Endothelial cell of umbilical vein (primary cell): Measurements from ENCODE around the gene PHACTR2. TPM values are rescaled to one million over a fixed set of nuclear protein-coding genes. Genes with fewer than 3 reads are reported as not detected.

Source experiments
- BruUV-seq: library from RNA; stranded (reverse); fragments of 400-500 nt; replicated peaks from 2 replicates; lab custom pipeline; 2021; lab: Mats Ljungman, UMichigan
- CTCF ChIA-PET: fragments of 300-600, 350-600 bp; sonication (Branson Sonifier 250); formaldehyde crosslinking; loops from one replicate; lab custom pipeline; 2021; ENCODE audit warnings: antibody characterized with exemption, inconsistent platforms; lab: Charles Lee
- POLR2A ChIA-PET: fragments of 300-600, 350-600 bp; sonication (Branson Sonifier 250); formaldehyde crosslinking; loops from one replicate; lab custom pipeline; 2021; ENCODE audit warnings: antibody characterized with exemption, inconsistent platforms; lab: Charles Lee
- DNase-seq: peaks from one replicate; pipeline ENCODE4 v3.0.0-alpha.2; 2011; ENCODE audit warnings: low read depth, low spot score
- FAIRE-seq: peaks from 2 replicates; lab custom pipeline; 2011; peaks lifted over from hg19 to GRCh38; lab: Jason Lieb, UNC
- H2AFZ ChIP-seq: 2 replicates; pipeline ENCODE4 v1.6.0; 2012; ENCODE audit warnings: low read depth, low read length, control low read depth, inconsistent platforms
- H3K27ac ChIP-seq: 2 replicates; pipeline ENCODE4 v1.5.1; 2011; ENCODE audit warnings: low read depth, mild to moderate bottlenecking, control low read depth, low read length, moderate library complexity; ENCODE audit not compliant: insufficient read depth
- H3K27me3 ChIP-seq, 2 experiments: 2 replicates each; pipeline versions ENCODE4 v1.6.0 to v1.6.1; 2011; ENCODE audit warnings: low read length in 2 of 2, mixed read lengths in 1 of 2; ENCODE audit not compliant: control insufficient read depth in 2 of 2, insufficient read depth in 2 of 2
- H3K36me3 ChIP-seq, 2 experiments: 2 replicates in 1 of 2; 3 replicates in 1 of 2; pipeline ENCODE4 v1.5.1; 2011; ENCODE audit warnings: low read length in 2 of 2, mild to moderate bottlenecking in 1 of 2, moderate library complexity in 1 of 2; ENCODE audit not compliant: control insufficient read depth in 2 of 2, insufficient read depth in 2 of 2; ENCODE audit errors: extremely low read depth in 1 of 2
- H3K4me1 ChIP-seq: 3 replicates; pipeline ENCODE4 v1.5.1; 2011; ENCODE audit warnings: mild to moderate bottlenecking, low read length; ENCODE audit not compliant: control insufficient read depth, insufficient read depth; ENCODE audit errors: extremely low read depth
- H3K4me2 ChIP-seq: 2 replicates; pipeline ENCODE4 v1.6.1; 2011; ENCODE audit warnings: low read length, control low read depth, mixed read lengths; ENCODE audit not compliant: insufficient read depth
- H3K4me3 ChIP-seq, 3 experiments: fragments of 200-600 bp in 1 of 3; sonication (generic), shearing (Covaris generic) in 1 of 3; replicated peaks in 1 of 3; 2 replicates each; pipeline ENCODE4 v1.5.1; 2011 to 2016; ENCODE audit warnings: control low read depth in 3 of 3, low read length in 3 of 3, mild to moderate bottlenecking in 2 of 3, inconsistent platforms in 1 of 3, low read depth in 1 of 3, moderate library complexity in 1 of 3; ENCODE audit not compliant: insufficient read depth in 1 of 3
- H3K79me2 ChIP-seq: 2 replicates; pipeline ENCODE4 v1.6.0; 2012; ENCODE audit warnings: low read length, inconsistent platforms; ENCODE audit not compliant: control insufficient read depth, insufficient read depth
- H3K9ac ChIP-seq: replicated peaks from 2 replicates; pipeline ENCODE3; 2011; ENCODE audit warnings: low read length, control low read depth; ENCODE audit not compliant: insufficient read depth; ENCODE audit errors: extremely low read depth
- H3K9me1 ChIP-seq: replicated peaks from 3 replicates; pipeline ENCODE4 v1.6.0; 2011; ENCODE audit warnings: mild to moderate bottlenecking, low read length; ENCODE audit not compliant: control insufficient read depth, insufficient read depth; ENCODE audit errors: extremely low read depth
- H3K9me3 ChIP-seq: replicated peaks from 2 replicates; pipeline ENCODE4 v1.5.1; 2012; ENCODE audit warnings: low read length, inconsistent platforms; ENCODE audit not compliant: control insufficient read depth, insufficient read depth
- H4K20me1 ChIP-seq: replicated peaks from 2 replicates; pipeline ENCODE3; 2011; ENCODE audit warnings: mild to moderate bottlenecking, low read length; ENCODE audit not compliant: control insufficient read depth, insufficient read depth; ENCODE audit errors: extremely low read depth
- EZH2 ChIP-seq: IDR thresholded peaks from 2 replicates; pipeline ENCODE4 v1.6.1; 2012; ENCODE audit warnings: borderline replicate concordance, low read depth, mild to moderate bottlenecking, moderate library complexity, low read length, inconsistent platforms; ENCODE audit not compliant: severe bottlenecking
- FOS ChIP-seq: IDR thresholded peaks from 2 replicates; pipeline ENCODE4 v1.6.1; 2011; ENCODE audit warnings: mild to moderate bottlenecking, low read length, moderate library complexity, borderline replicate concordance; ENCODE audit not compliant: insufficient read depth
- GATA2 ChIP-seq: IDR thresholded peaks from 2 replicates; pipeline ENCODE4 v1.7.0; 2011; ENCODE audit warnings: low read depth, mild to moderate bottlenecking, moderate library complexity, mixed read lengths, low read length; ENCODE audit not compliant: insufficient read length, insufficient read depth
- JUN ChIP-seq: IDR thresholded peaks from 2 replicates; pipeline ENCODE4 v1.6.1; 2011; ENCODE audit warnings: borderline replicate concordance, low read depth; ENCODE audit not compliant: insufficient read length, insufficient read depth
- MAX ChIP-seq: IDR thresholded peaks from 2 replicates; pipeline ENCODE4 v1.6.1; 2011; ENCODE audit not compliant: insufficient read depth, insufficient read length
- MYC ChIP-seq: IDR thresholded peaks from one replicate; pipeline ENCODE4 v1.6.1; 2011; ENCODE audit warnings: mild to moderate bottlenecking, low read depth, low read length
- POLR2A ChIP-seq: IDR thresholded peaks from 2 replicates; pipeline ENCODE4 v1.6.1; 2012; ENCODE audit warnings: low read depth, mild to moderate bottlenecking, control low read depth, low read length
- POLR2AphosphoS5 ChIP-seq: IDR thresholded peaks from 2 replicates; pipeline ENCODE4 v1.6.1; 2012; ENCODE audit warnings: low read depth, mild to moderate bottlenecking, control low read depth, low read length, moderate library complexity; ENCODE audit not compliant: insufficient read depth
- dilution Hi-C: fragments of 300-500 bp; cut with MboI; formaldehyde crosslinking; loops from one replicate; pipeline ENCODE4 v1.15.0; 2019; ENCODE audit warnings: low sequenced_read_pairs; ENCODE audit not compliant: extremely low pct_ligation_motif_present
- intact Hi-C: fragments of 100-400 bp; cut with micrococcal nuclease; formaldehyde crosslinking; loops from one replicate; pipeline ENCODE4 v1.10.0; 2022
- polyA plus RNA-seq, 4 experiments: library from polyadenylated mRNA; depleted of rRNA in 3 of 4; stranded (reverse) in 3 of 4; unstranded in 1 of 4; fragments of >200 nt; gene quantifications; 2 replicates each; pipeline versions ENCODE4 v1.2.1 to v1.2.3, GENCODE V29; 2011 to 2012; ENCODE audit warnings: missing spikeins in 1 of 4
- total RNA-seq: library from RNA; stranded (reverse); gene quantifications from 2 replicates; pipeline ENCODE4 v1.2.3, GENCODE V29; 2021
- TF ChIP-seq, protein P1 (sequence below), 2 donors: IDR thresholded peaks; 1 replicate in 1 of 2; 2 replicates in 1 of 2; pipeline ENCODE4 v1.5.1; 2011; ENCODE audit warnings: low read length in 2 of 2, mild to moderate bottlenecking in 2 of 2, moderate library complexity in 2 of 2, control low read depth in 1 of 2, inconsistent platforms in 1 of 2, low read depth in 1 of 2; ENCODE audit not compliant: insufficient read depth in 1 of 2; ENCODE audit errors: extremely low read depth in 1 of 2

PHACTR2 gene
- total and polyA plus RNA-seq, 2 donors (not counting 3 experiments of a cell fraction or from before 2014, with no cell fraction given) = 16.3 to 178 TPM

DNA sequence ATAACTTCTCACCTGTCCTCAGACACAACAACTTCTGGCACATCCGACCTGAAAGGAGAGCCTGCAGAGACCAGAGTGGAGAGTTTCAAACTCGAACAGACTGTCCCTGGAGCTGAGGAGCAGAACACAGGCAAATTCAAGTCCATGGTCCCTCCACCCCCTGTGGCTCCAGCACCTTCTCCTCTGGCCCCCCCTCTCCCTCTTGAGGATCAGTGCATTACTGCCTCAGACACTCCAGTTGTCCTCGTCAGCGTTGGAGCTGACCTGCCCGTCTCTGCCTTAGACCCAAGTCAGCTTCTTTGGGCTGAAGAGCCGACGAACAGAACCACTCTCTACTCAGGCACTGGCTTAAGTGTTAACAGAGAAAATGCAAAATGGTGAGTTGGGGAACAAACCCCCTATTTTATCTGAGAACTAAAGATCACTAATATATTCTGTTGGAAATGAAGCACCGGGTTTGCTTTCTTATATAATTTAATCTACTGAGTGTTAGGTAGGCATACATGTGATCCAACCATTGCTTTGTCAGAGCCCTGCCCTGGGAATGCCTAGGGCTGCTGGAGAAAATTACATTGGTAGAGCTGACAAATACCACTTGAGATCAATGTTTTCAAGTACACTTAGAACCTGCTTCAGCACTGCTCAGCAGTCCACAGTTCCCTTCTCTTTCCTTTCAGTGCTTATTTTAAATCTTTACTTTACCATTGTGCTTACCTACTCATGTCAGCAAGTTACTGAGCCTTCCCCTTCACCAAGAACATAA, 87.8 kb downstream of the PHACTR2 start:
- CTCF ChIA-PET = interaction anchor here (1.4 kb wide), 1 partner anchor 191 kb away, joined by 5 read pairs; no protein-coding TSS in a partner anchor
- intact Hi-C loops = no loop called here

More for the DNA sequence above, 87.8 kb downstream of the PHACTR2 start:
- BruUV-seq = no TSS peak
- H2AFZ ChIP-seq = no peak overlapping the region
- peaks cover 4% of the 10 kb centered on the region for H3K79me2 ChIP-seq
- H3K27ac ChIP-seq = no peak overlapping the region
- H3K4me1 ChIP-seq = no peaks in the 10 kb centered on the region
- dilution Hi-C loops = no loop called here
- H3K36me3 ChIP-seq = peaks cover 4 to 14% of the 10 kb centered on the region in 2 experiments
- POLR2A ChIA-PET = no interaction called here
- no peaks in the 10 kb centered on the region for H3K9me3 ChIP-seq
- DNase-seq (no peak), FAIRE-seq (no peak)
- H3K27me3 ChIP-seq = no peaks in the 10 kb centered on the region
- TF ChIP-seq MYC (no peak), MAX (no peak), POLR2A (no peak), FOS (no peak), GATA2 (no peak), POLR2AphosphoS5 (no peak), JUN (no peak), EZH2 (no peak)
- TF ChIP-seq, protein P1, sequence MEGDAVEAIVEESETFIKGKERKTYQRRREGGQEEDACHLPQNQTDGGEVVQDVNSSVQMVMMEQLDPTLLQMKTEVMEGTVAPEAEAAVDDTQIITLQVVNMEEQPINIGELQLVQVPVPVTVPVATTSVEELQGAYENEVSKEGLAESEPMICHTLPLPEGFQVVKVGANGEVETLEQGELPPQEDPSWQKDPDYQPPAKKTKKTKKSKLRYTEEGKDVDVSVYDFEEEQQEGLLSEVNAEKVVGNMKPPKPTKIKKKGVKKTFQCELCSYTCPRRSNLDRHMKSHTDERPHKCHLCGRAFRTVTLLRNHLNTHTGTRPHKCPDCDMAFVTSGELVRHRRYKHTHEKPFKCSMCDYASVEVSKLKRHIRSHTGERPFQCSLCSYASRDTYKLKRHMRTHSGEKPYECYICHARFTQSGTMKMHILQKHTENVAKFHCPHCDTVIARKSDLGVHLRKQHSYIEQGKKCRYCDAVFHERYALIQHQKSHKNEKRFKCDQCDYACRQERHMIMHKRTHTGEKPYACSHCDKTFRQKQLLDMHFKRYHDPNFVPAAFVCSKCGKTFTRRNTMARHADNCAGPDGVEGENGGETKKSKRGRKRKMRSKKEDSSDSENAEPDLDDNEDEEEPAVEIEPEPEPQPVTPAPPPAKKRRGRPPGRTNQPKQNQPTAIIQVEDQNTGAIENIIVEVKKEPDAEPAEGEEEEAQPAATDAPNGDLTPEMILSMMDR (IDR thresholded peaks at IDR 0.05; ENCODE audit: extremely low read depth in 1 of 2, insufficient read depth in 1 of 2, low read depth in 1 of 2, low read length in 2 of 2) = no peak
- no peak overlapping the region for H3K4me2 ChIP-seq
- H3K9ac ChIP-seq = no peak overlapping the region
- H3K9me1 ChIP-seq = no peaks in the 10 kb centered on the region
- H3K4me3 ChIP-seq = no peak overlapping the region
- H4K20me1 ChIP-seq = no peaks in the 10 kb centered on the region
